Inflammatory macrophage treated with lipopolysaccharide for 4 hours (primary cell): ENCODE results near the gene PPP2R2D.
A peak's percentile ranks its signal among the peaks of the same experiment; 100 is the strongest.
"Not testable (repeated sequence)": the region's sequence is repeated elsewhere in the genome, so short reads cannot be mapped to it uniquely, and the experiment has no call there.

ENCODE experiments used
- DNase-seq: peaks from one replicate; pipeline ENCODE4 v3.0.0-alpha.2; 2020

The PPP2R2D gene

DNA sequence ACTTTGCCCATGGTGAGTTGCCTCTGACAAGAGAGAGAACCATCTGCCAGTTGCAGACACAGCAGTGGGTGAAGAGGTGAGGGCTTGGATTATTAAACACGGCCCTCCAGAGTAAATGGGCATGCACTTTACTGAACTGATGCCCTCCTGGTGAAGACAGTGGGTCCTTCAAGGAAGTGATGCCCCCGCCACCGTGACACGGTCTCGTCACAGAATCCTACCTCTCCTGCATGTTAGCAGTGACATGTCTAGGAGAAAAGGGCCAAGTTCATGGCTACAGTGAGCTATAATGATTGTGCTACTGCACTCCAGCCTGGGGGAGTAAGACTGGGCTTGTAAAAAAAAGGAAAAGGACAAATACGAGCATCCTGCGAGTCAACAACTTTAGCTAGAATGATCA, 78.5 kb downstream of the PPP2R2D start:
- DNase-seq = no peak

- DNase-seq = peak; percentile 9
Measured at GRCh38 chr10:131979821-131980270, 79.0 kb downstream of the PPP2R2D start.

- no peak for DNase-seq
Measured at GRCh38 chr10:131980321-131980720, 79.5 kb downstream of the PPP2R2D start.

DNA sequence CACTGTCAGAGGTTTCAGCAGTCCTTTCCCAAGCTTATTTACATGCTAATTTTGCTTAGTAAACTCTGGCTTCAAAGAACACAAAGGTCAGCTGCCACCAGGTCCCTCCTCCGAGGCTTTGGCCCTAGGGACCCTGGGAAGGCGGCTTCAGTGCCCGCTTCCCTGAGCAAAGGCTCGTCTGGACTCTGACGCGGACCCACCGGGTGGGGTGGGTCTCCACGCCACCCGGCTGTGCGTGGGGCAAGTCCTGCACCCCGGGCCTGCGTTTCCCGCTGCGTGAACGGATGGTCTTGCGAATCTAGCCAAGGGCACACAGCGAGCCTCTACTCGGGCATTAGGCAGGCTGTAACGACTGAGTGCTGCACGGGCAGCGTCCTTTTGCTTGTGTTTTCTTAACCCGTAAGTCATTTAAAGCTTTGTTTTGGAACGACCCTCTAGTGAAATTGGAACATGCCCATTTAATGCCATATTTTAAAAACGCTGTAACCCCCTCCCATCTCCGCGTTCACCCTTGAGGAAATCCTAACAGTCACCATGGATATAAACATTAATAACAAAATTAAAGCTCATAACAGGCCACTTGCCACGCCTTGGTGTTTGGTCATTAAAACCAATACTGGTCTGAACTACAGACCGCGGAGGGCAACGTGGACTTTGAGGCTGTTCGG, 80.1 kb downstream of the PPP2R2D start:
- no peak for DNase-seq

GRCh38 chr10:131981429-131982184, 80.8 kb downstream of the PPP2R2D start, which contains the start of gene BNIP3:
Gene BNIP3, minus strand, starts transcription at chr10:131981923. Its CDS starts 117 bp downstream, at chr10:131981806.
- DNase-seq = peak; percentile 86

- DNase-seq = no peak
Measured at GRCh38 chr10:131982185-131982756, 81.5 kb downstream of the PPP2R2D start.

DNA sequence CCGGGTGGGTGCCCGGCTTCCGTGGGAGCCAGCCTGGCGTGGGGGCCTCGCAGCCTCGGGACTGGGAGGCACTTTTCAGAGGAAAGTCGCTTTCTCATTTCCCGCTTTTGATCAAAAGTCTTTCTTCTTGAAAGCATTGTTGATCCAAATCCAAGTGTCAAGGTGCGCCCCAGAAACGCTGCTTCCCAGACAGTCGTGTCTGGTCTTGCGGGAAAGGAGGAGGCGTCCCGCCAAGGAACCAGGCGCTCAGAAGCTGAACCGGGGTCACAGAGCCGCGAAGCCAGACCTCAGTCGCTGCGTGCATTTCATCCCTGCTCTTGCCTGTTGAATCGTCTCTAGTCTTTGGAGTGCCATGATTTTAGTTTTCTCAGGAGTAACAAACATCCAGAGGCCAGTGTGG, 82.0 kb downstream of the PPP2R2D start:
- no peak for DNase-seq

DNA sequence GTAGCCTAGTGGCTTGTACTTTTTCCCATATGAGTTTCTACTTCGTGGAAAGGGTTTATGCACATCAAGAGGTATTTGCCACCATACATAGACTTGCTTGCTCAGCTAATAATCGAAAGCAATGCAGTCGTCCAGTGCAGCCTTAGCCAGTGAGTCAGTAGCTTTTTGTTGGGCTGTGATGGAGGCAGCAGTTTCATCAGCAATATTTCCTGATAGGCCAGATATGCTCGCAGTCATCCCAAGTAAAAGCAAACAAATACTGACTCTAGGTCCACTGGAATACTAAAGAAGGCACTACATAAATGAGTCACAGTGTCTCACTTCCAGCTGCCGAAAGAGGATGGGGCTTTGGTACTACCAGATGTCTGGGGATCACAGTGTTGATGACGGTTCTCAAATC, 83.0 kb downstream of the PPP2R2D start:
- no peak for DNase-seq

GRCh38 chr10:131986851-131987250, 86.0 kb downstream of the PPP2R2D start:
- DNase-seq = not testable (repeated sequence)

GRCh38 chr10:131987301-131987700, 86.5 kb downstream of the PPP2R2D start:
- not testable (repeated sequence) for DNase-seq

DNA sequence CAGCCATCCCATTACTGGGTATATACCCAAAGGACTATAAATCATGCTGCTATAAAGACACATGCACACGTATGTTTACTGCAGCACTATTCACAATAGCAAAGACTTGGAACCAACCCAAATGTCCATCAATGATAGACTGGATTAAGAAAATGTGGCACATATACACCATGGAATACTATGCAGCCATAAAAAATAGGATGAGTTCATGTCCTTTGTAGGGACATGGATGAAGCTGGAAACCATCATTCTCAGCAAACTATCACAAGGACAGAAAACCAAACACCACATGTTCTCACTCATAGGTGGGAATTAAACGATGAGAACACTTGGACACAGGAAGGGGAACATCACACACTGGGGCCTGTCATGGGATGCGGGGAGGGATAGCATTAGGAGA, 87.0 kb downstream of the PPP2R2D start:
- DNase-seq = not testable (repeated sequence)

GRCh38 chr10:131991726-131992125, 90.9 kb downstream of the PPP2R2D start:
- DNase-seq = no peak

DNA sequence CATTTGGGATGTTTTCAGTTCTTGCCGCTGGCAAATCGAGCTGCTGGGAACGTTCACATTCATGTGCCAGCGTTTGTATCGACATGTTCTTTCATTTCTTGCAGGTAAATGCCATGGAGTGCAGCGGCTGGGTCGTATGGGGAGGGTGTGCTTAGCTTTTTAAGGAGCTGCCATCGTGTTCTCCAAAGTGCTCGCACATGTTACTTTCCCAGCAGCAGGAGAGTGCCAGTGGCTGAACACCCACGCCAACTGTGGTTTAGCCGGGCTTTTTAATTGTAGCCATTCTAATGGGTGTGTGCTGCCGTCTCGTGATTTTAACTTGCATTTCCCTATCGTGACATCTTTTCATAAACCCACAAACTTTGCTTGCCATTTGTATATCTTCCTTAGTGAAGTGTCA, 92.5 kb downstream of the PPP2R2D start:
- no peak for DNase-seq

DNA sequence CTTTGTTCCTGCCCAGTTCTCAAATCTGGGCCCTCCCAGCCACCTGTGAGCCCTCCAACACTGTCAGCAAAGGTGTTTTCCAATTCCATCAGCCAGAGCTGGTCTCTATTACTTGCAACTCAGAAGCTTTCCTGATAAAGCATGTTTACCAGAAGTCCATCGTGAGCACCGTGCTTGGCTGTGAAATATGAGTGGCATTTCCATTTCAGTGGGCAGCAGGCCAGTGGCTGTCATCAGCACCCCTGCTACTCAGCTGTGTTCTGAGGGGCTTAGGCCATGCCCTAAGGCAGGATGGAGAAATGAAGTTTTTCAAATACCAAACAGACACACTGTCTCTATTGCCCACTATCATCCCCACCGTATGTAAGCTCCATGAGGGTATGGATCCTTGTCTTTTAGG, 93.6 kb downstream of the PPP2R2D start:
- no peak for DNase-seq

- no peak for DNase-seq
Measured at GRCh38 chr10:131996466-131997365, 95.9 kb downstream of the PPP2R2D start.

- no peak for DNase-seq
Measured at GRCh38 chr10:131997366-131998049, 96.7 kb downstream of the PPP2R2D start.

DNA sequence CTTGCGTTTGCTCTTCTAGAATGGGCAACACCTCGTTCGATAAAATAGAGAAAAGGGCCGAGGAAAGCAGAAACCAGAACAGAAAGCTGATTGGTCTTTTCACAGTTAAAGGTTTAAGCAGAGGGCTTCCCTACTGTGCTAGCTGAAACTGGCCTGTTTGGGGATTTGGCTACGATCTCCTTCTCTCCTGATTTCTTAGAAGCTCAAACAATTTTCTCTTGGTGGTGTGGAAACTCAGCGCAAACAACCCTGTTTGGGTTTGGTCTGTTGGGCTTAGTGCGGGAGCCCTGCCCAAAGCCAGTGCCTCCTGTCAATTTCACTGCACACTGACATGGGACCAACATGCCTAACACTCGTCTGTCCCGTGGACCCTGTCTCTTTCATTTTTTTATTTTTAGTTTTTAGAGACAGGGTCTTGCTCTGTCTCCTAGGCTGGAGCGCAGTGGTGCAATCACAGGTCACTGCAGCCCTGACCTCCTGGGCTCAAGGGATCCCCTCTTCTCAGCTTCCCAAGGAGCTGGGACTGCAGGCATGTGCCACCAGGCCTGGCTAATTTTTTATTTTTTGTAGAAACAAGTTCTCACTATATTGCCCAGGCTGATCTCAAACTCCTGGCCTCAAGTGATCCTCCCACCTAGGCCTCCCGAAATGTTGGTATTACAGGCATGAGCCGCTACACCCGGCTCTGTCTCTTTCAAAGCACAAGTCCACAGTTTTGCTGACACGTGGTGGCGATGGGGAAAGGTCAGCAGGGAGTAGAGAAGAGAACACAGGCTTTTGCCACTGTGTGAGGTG, 97.4 kb downstream of the PPP2R2D start:
- no peak for DNase-seq

DNA sequence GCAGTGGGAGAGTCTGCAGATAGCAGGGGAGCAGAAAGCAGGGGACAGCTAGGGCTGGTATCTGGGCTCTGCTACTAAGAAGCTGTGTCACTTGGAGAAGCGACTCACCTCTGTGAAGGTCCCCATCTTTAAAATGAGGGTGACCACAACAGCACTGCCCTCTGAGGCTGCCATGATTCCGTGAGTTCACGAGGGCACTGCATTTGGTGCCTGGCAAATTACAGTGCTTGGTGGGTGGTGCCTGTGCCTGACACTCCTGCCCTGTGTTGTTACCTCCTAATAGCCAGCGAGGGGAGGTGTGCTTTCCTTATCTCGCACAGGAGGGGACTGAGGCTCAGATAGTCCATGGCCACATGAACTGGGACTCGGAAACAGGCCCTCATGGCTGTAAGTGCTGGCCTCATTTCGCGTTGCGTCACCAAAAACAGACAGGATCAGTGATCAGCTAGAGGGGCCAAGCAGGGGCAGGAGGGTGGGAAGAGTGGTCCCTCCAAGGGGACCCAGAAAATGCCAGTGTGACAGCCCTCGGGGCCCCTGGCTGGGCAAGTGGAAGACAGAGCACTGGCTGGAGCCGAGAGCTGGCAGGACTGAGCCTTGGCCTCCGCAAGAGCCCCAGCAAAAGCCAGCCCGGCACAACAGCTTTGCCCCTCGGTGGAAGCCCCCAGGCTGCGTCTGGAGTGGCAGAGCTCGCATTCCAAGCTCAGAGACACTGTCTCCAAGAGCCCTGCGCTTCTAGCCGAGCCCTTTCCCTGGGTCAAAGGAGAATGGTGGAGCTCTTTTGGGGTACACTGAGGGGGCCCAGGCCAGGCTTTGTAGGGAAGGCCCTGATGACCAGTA, 98.3 kb downstream of the PPP2R2D start:
- no peak for DNase-seq

- DNase-seq = no peak
Measured at GRCh38 chr10:132001238-132001972, 100.6 kb downstream of the PPP2R2D start.

DNA sequence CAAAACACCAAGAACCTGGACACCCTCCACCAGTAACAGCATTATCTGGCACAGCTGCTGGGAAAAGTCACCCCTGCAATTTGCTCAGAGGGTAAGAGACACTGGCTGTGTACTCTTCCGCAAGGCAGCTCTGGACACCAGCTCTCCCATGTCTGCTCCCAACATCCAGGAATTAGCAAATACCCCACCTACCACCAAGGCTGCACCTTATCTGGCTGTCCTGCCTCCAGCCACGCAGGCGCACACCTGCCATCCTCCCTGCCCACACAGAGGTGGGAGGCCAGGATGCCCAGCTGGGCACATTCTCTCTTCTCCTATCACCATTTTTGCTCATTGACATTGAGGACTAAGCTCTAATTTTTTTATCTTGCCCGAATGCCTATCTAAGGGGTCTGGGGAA, 101.2 kb downstream of the PPP2R2D start:
- DNase-seq = no peak
